Vagina (tissue), 2 donors: ENCODE results near the gene SNRPB2. TPM values are rescaled to one million over a fixed set of nuclear protein-coding genes. Genes with fewer than 3 reads are reported as not detected.

Source experiments
- DNase-seq, 2 donors: peaks; one replicate each; pipeline ENCODE4 v3.0.0-alpha.2; 2017; ENCODE audit errors: extremely low spot score in 2 of 2
- H3K27ac ChIP-seq: fragments of 200-600 bp; sonication (generic); one replicate; pipeline ENCODE4 v1.5.1; 2019
- H3K27me3 ChIP-seq: fragments of 200-600 bp; sonication (generic); one replicate; pipeline ENCODE4 v1.5.1; 2019
- H3K36me3 ChIP-seq, 2 donors: fragments of 200-600 bp; sonication (generic); one replicate each; pipeline ENCODE4 v1.5.1; 2017 to 2019
- H3K4me1 ChIP-seq: fragments of 200-600 bp; sonication (generic); one replicate; pipeline ENCODE4 v1.5.1; 2019
- H3K4me3 ChIP-seq, 2 donors: fragments of 200-600 bp; sonication (generic); 1 replicate in 1 of 2; 2 replicates in 1 of 2; pipeline ENCODE4 v1.5.1; 2016 to 2019
- H3K9me3 ChIP-seq: fragments of 200-600 bp; sonication (generic); one replicate; pipeline ENCODE4 v1.5.1; 2019
- CTCF ChIP-seq, 3 experiments: fragments of 450-650 bp in 2 of 3; fragments of 200-600 bp in 1 of 3; sonication (generic) in 1 of 3; IDR thresholded peaks; one replicate each; pipeline ENCODE4 v1.5.1; 2017 to 2019; ENCODE audit warnings: antibody characterized with exemption in 3 of 3, mild to moderate bottlenecking in 2 of 3, moderate library complexity in 2 of 3
- POLR2A ChIP-seq, 2 donors: fragments of 450-650 bp; IDR thresholded peaks; one replicate each; pipeline ENCODE4 v1.6.1; 2017; ENCODE audit warnings: antibody characterized with exemption in 2 of 2, mild to moderate bottlenecking in 2 of 2, moderate library complexity in 2 of 2
- POLR2AphosphoS5 ChIP-seq, 2 donors: sonication (generic); formaldehyde crosslinking; IDR thresholded peaks; one replicate each; pipeline ENCODE4 v1.9.0; 2017; ENCODE audit warnings: antibody characterized with exemption in 2 of 2, mild to moderate bottlenecking in 2 of 2, low read depth in 1 of 2; ENCODE audit not compliant: insufficient read depth in 1 of 2
- intact Hi-C: fragments of 100-400 bp; cut with DNase I; formaldehyde crosslinking; loops from one replicate; pipeline ENCODE4 v1.15.1; 2023
- small RNA-seq: library from RNA; depleted of rRNA; stranded (forward); fragments of <200 nt; gene quantifications from one replicate; pipeline ENCODE3, GENCODE V24; 2016
- total RNA-seq: library from RNA; depleted of rRNA; stranded (reverse); fragments of >200 nt; gene quantifications from one replicate; pipeline ENCODE4 v1.2.3, GENCODE V29; 2016

The SNRPB2 gene
- total RNA-seq, 1 donor from 2014 or later = 17.2 TPM

GRCh38 chr20:16777126-16777525 is 47.3 kb downstream of the SNRPB2 start:
- Histone ChIP-seq H3K36me3 (no peaks in the 10 kb centered on the region), H3K4me1 (no peaks in the 10 kb centered on the region), H3K9me3 (peaks cover 4% of the 10 kb centered on the region), H3K27ac (no peak overlapping the region), H3K4me3 (no peak overlapping the region), H3K27me3 (no peaks in the 10 kb centered on the region)
- intact Hi-C loops = no loop called here
- DNase-seq = no peak
- TF ChIP-seq CTCF (IDR thresholded peaks at IDR 0.05) = no peak
- no peak for TF ChIP-seq POLR2A (IDR thresholded peaks at IDR 0.05)
- no peak for TF ChIP-seq POLR2AphosphoS5 (IDR thresholded peaks at IDR 0.05; ENCODE audit: insufficient read depth in 1 of 2, low read depth in 1 of 2)

- no peak overlapping the region for H3K27ac ChIP-seq
- no peak overlapping the region for H3K4me3 ChIP-seq
- peaks cover 4% of the 10 kb centered on the region for H3K9me3 ChIP-seq
- TF ChIP-seq POLR2A (IDR thresholded peaks at IDR 0.05) (no peak), CTCF (IDR thresholded peaks at IDR 0.05) (no peak), POLR2AphosphoS5 (IDR thresholded peaks at IDR 0.05; ENCODE audit: insufficient read depth in 1 of 2, low read depth in 1 of 2) (no peak)
- no peaks in the 10 kb centered on the region for H3K4me1 ChIP-seq
- DNase-seq = no peak
- no peaks in the 10 kb centered on the region for H3K27me3 ChIP-seq
- no peaks in the 10 kb centered on the region for H3K36me3 ChIP-seq
- intact Hi-C loops = no loop called here
Observed at GRCh38 chr20:16778159-16778558, 48.3 kb downstream of the SNRPB2 start.

GRCh38 chr20:16781496-16781895 is 51.7 kb downstream of the SNRPB2 start:
- no peak overlapping the region for H3K4me3 ChIP-seq
- no peak for DNase-seq
- intact Hi-C loops = no loop called here
- H3K27me3 ChIP-seq = no peaks in the 10 kb centered on the region
- no peaks in the 10 kb centered on the region for H3K4me1 ChIP-seq
- H3K27ac ChIP-seq = no peak overlapping the region
- no peaks in the 10 kb centered on the region for H3K36me3 ChIP-seq
- no peaks in the 10 kb centered on the region for H3K9me3 ChIP-seq
- TF ChIP-seq POLR2AphosphoS5 (IDR thresholded peaks at IDR 0.05; ENCODE audit: insufficient read depth in 1 of 2, low read depth in 1 of 2) (no peak), CTCF (IDR thresholded peaks at IDR 0.05) (no peak), POLR2A (IDR thresholded peaks at IDR 0.05) (no peak)

GRCh38 chr20:16785226-16785625 is 55.4 kb downstream of the SNRPB2 start:
- Histone ChIP-seq H3K9me3 (no peaks in the 10 kb centered on the region), H3K4me1 (no peaks in the 10 kb centered on the region), H3K27ac (no peak overlapping the region), H3K36me3 (no peaks in the 10 kb centered on the region), H3K4me3 (no peak overlapping the region), H3K27me3 (no peaks in the 10 kb centered on the region)
- TF ChIP-seq POLR2AphosphoS5 (IDR thresholded peaks at IDR 0.05; ENCODE audit: insufficient read depth in 1 of 2, low read depth in 1 of 2) = no peak
- no peak for TF ChIP-seq CTCF (IDR thresholded peaks at IDR 0.05)
- TF ChIP-seq POLR2A (IDR thresholded peaks at IDR 0.05) = no peak
- intact Hi-C loops = no loop called here
- DNase-seq = no peak

Small RNA genes lying within 50 kb of the gene (small RNA-seq; reads per million reads assigned to genes)
- not detected for gene AL135938.1

Other genes with a start within 250 kb of the SNRPB2 start
- gene KIF16B, start 156.6 kb upstream of the SNRPB2 start, total RNA-seq = 27.7 TPM
- not detected for gene OTOR, start 18.3 kb downstream of the SNRPB2 start, total RNA-seq